HS-5 (cell line): Measurements from ENCODE around the gene NPAS3.

ENCODE experiments used
- DNase-seq: peaks from one replicate; pipeline ENCODE4 v3.0.0-alpha.2; 2012; ENCODE audit warnings: low read depth

NPAS3 gene

DNA sequence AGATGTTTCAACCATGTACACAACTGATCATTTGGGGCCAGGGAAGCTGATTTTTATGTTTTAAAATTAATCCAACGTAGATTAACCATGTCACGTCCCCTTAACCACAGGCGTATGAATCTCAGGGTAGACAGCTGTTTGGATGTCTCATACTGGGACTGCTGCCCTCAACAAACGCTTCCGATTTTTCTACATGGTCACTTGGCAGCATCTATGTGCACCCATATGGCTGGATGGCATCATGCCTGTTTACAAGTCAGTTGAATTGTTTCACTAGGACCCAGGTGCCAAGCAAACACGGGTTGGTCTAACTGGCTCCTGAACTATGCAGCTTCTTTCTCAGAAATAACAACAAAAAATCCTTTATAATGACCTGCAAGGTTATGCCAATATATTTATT, 393.8 kb downstream of the NPAS3 start:
- DNase-seq: no peak

DNA sequence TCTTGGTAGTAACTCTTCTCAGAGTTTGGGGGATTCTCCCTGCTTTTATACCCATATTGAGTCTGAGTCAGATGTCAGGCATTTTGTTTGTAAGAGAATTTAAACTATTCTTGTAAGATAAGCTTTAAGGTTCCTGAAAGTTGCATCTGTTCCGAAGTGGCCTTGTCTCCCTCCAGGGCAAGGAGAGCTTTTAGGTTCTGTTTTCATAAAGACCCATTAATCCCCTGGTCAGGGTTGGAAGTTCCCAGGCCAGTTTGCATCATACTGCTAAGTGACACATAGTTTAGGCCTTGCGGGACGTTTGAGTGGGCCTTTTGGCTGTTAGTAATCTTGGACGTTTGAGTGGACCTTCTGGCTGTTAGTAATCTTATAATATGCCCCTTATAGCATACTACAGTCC, 396.7 kb downstream of the NPAS3 start:
- DNase-seq: no peak

GRCh38 chr14:33342299-33342974, 403.8 kb downstream of the NPAS3 start:
- DNase-seq: no peak

DNA sequence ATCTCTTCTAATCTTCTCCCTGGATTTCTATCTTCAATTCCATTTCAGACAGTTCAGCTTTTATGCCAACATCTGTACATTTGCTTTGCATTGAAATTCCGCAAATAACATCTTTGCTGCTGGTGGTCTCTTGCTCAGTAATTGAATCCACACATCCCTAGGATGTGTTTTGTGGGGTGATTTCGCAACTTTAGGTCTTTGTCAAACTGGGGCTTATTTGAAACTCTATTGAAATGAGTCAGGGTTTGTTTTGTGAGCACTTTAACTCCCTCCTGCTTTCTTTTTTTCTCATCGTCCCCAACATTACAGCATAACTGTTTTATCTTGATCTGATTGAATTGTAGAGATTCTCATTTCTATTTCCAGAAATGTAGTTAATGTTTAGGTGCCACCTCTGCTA, 404.3 kb downstream of the NPAS3 start:
- DNase-seq: no peak

- no peak for DNase-seq
These were observed 409.1 kb downstream of the NPAS3 start for GRCh38 chr14:33347796-33348195.

DNA sequence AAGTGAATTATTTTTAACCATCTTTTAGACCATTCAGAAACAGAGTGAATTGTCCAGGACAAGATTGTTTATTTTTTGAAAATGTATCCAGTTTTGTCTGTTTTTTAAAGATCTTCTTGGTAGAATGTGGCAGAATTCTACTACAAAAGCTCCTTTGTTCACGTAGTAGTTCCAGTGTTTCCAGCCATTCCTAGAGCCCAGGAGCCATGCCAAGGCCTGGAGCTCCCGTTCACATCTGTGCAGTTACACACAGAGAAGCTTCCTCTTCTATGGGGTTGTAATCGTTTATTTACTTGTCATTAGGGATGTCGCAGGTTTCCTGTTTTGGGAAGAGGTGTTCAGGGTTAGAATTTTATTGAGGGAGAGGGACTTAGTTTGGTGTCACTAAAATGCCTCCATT, 409.8 kb downstream of the NPAS3 start:
- DNase-seq: no peak

DNA sequence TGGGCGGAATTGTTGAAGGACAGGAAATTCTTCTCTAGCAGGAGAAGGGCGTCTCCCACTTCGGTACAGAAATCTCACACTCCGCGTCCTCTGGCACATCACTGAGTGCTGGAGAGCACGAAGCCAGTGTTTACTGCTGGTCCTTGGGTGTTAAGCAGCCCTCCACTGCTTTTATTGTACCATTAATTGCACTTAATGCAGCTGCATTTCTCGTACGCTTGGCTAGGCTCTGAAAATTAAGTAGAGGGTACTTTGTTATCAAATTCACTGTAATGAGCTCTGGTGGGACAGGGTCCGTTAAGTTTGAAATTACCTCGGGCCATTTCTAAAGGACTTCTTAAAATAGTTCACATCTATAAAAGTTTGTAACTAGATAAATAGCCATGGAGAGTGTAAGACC, 411.2 kb downstream of the NPAS3 start:
- no peak for DNase-seq

DNA sequence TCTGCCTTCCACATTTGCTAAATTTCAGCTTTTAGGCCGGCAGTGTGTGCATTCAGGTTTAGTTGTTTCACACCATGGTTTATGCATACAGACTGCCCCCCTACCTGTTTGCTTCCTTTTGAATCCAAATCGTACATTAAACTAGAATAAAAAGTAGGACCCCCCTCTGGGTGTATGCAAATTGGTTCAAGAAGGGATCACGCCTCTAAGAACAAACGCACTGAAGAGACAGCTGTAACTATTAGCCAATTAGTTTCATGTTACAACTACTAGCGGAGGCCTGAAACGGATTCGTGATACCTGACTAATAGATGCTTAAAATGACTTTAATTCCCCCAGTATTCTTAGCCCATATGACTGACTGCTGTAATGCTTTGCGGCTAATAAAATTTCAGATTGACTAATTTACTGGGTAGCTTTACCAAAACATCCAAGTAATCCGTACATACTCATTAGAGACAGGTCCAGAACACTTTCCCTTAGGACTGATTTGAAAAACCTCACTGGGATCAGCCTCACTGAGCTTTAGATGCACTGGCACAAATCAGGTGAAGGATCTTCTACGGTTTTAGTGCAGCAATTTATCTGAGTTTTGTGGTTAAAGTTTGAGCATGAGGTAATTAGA, 411.8 kb downstream of the NPAS3 start:
- no peak for DNase-seq

DNA sequence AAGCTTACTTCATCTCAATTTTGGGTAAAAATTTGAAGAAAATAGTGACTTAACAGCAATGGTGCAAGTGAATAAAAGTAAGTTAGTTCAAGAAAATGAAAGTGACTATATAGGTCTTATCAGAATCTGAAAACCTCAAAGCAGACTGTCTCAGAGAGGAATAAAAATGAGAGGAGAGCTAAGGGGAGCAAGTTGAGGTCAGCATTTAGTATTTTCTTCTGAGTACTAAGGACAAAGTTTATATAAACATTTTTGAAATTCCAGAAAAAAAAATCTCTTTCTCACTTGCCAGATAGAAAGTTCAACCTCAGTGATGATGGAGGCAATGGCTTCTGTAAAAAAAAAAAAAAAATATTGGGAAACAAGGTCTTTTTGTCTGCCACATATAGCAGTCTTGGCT, 414.1 kb downstream of the NPAS3 start:
- no peak for DNase-seq

GRCh38 chr14:33356181-33356580, 417.5 kb downstream of the NPAS3 start:
- no peak for DNase-seq

DNA sequence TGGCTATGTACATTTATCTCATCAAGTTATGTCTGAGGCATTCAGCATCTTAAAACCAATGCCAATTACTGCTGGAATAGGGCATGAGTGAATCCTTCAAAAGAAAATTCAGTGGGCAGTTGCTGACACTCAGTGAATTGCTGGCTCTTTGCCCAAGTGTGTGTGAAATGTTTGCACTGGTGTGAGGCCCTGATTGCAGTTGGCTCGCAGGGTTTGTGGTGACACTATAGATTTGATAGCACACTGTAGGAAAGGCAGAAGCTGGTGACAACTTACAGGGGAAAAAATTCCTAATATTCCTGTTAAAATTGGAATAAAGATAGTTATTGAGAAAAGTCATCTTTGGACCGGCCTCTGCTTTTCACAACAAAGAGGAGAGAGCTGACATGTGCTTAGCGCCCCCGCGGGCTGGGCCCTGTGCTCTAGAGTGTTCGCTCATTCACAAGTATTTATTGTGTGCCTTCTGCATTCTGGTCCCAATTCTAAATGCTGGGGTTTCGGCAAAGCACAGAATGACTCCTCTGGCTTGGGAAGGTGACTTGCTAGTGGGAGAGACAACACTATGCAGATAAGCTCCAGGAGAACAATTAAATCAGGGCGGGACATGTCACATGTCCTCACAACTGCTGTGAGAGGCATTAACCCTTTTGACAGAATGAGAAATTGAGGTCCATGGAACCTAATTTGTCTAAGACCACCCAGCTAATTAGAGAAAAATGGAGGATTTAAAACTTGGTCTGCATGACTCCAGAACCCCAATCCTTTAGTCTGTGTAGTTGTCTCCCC, 418.7 kb downstream of the NPAS3 start:
- no peak for DNase-seq

DNA sequence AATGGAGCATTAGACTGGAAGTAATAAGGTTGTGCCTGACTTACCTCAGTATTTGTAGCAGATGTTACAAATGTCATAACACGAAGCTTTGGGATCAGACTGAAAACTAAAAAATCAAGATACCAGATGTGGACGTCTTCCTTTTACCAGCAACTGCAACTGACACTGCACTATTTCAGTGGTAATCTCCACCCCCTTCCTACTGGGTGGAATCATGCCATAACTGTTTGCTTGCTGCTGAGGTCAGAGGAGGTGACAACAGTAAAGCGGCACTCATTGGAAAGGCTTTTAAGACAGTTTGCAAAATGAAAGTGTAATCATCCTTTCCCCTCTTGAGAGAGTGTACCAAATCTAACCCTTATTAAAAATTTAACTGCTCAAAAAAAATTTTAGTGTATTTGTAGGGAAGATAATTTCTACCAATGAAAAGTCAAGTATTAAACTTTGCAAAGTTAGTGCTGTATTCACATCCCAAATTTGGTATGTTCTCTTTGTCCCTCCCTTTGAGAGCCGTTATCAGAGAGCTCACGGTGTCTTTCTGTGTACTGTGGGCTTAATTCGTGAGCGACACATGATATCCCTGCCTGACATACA, 420.7 kb downstream of the NPAS3 start:
- DNase-seq: no peak

DNA sequence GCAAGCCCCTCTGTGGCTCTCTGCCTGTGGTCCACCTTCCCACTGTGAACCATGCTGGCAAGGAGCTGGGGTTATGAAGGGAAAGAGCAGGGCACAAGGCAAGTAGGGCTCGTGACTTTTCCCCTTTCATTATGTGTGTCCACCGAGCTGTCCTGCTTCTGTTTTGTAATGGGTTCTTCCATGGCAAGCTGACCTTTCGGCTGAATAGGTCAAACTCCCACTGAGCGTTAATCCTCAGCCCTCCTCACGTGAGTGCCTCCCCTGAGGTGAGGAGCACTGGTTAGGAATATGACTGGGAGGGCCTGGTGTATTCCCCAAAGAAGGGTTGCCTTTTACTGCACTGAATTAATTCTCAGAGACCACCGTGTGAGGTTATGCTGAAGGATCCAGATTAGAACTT, 424.3 kb downstream of the NPAS3 start:
- DNase-seq: no peak

DNA sequence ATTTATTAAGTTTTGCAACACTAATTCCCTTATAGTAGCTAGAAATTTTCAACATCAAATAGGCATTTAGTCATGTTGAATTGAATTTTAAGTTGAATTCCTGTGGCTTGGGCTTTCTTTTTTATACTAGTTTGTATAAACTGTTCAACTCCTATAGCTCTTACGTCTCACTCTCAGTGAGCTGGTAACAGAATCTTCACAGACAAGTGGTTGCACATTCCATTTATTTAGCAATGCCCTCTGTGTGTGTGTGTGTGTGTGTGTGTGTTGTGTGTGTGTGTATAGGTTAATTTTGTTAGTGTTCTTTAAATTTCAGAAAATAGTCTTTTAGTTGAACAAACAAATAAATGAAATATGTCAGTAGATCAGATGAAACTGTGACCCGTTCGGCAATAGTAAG, 425.0 kb downstream of the NPAS3 start:
- no peak for DNase-seq

GRCh38 chr14:33364466-33364865, 425.8 kb downstream of the NPAS3 start:
- DNase-seq: no peak

DNA sequence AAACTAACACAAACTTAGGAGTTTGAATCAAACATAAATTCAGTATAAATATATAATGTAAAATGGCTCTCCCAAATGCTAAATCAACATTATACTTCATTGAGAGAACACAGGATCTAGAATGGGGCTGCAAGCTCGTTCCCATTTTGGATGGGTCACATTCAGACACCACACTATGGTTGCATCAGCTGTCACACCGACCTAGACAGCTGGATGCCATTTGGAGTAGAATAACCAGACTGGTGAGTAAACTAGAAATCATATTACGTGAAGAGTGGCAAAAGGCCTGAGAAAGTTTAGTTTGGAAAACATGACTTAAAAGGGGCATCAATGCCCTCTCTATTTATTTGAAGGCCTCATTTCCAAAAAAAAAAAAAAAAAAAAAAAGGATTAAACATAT, 430.4 kb downstream of the NPAS3 start:
- DNase-seq: no peak

- no peak for DNase-seq
These were observed 431.3 kb downstream of the NPAS3 start for GRCh38 chr14:33369972-33370371.

DNA sequence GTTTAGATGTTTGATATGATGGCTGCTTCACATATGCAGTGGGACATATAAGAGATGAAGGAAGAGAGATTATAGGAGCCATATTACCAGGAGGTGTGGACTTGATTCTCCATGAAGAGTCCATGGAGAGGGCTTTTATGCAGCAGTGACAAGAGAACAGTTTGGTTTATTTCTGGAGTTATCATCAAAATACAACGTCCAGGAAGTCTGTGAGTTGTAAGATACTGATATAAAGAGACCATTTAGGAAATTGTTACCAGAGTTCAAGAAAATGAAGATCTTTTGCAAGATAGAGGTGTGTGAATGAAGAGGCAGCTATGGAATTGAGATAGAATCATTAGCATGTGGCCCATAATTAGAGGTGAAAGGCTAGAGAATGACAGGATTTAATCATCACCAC, 431.7 kb downstream of the NPAS3 start:
- no peak for DNase-seq

DNA sequence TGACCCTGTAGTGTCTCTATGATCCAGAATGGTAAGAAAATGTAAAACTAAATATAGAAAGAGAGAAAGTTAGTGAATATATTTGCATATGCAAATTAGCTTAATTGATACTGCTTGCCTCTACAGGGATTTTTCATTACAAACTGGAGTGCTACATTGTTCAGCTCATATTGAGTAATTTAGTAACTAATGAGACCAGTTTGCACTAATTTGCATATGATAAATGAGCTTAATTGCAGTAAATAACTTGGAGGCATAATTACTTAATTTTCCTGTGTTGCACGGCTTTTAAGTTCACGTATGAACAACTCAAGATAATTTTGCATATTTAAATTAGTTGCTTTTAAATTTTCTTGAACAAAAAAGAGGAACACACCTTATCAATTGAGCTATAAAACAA, 436.5 kb downstream of the NPAS3 start:
- no peak for DNase-seq

DNA sequence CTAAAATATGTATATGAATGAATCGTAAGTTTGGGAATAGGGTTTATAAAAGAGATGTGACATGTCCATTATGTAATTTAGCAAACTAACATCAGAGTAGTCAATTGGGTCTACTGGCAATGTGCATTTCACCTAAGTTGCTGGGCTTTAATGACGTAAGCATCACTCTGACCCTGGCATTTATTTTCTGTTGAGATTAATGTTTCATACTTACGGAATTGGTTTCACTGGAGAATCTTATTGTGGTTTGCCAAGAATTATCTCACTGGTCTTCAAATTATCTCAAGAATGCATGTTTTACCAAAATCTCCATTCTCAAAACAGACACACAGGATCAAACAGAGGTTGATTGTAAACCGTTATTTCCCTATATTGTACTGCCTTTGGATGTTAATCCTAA, 437.1 kb downstream of the NPAS3 start:
- no peak for DNase-seq

- no peak for DNase-seq
These were observed 437.8 kb downstream of the NPAS3 start for GRCh38 chr14:33376510-33376909.

DNA sequence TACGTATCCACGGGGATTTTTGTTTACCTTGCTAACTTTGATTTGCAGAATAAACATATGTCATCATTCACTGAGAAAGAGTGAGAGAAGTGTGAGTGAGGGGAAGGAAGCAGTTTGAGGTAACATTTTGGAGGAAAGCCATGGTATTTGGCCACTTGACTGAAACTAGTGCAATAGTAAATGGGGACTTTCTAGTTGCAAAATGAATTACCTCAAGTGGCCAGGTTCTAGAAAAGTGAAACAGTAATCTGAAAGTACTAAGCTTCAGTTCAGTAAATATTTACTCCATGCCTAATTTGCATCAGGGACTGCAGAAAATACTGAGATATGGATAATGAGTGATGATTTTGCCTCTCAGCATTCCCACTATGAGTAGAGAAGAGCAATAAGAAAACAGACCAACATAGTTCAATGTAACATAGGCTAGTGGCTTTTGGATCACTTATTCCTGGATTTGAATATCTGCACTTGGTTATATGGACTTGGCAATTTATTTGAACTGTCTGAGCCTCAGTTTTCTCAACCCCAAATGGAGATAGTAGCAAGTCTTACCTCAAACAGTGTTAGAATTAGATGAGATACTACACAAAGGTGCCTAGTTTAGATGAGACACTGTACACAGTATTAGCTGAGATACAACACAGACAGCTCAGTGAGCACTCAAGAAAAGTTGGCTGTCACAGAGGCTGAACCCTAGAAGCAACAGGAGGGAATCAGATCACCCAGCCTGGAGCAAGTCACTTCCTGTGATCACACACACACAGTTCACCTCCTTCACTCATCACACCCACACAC, 439.1 kb downstream of the NPAS3 start:
- no peak for DNase-seq
